NCI-H2107 treated with DMSO at 0.1 percent for 48 hours (cell line): ENCODE data around the gene PIGT.

Experiments
- DNase-seq: peaks from one replicate; lab custom pipeline; 2025; ENCODE audit not compliant: unreplicated experiment; lab: John Stamatoyannopoulos, UW

Gene PIGT

DNA sequence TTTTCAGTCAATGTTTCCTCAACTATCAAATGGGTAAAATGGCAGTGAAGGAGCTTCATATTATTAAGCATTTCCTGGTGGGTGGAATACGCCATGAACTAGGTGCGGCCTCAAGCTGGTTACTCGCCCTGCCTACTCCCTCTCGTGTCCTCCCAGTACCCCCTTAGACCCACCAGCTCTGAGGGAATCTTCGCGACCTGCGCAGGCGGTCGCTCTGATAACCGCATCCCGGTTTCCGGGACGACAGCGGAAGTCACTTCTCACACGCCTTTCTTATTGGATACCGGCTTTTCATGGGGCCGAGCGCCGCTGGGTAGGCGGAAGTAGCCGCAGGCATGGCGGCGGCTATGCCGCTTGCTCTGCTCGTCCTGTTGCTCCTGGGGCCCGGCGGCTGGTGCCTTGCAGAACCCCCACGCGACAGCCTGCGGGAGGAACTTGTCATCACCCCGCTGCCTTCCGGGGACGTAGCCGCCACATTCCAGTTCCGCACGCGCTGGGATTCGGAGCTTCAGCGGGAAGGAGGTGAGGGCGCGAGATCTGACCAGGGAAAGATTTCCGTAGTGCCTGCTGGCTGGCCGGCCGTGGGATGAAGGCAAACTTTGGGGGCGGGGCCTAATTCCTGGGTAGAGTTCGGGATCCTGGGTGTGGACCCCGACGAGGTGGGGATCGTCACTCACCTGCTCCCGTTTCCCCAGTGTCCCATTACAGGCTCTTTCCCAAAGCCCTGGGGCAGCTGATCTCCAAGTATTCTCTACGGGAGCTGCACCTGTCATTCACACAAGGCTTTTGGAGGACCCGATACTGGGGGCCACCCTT is at the start of gene PIGT:
TSS of gene PIGT (plus strand) at position 320 of the 816 bp plus-strand sequence. CDS start at position 336, 16 bp downstream.
- DNase-seq = peak; percentile 46

- DNase-seq = no peak
Observed at GRCh38 chr20:45366192-45366591, 49.7 kb upstream of the PIGT start.

DNA sequence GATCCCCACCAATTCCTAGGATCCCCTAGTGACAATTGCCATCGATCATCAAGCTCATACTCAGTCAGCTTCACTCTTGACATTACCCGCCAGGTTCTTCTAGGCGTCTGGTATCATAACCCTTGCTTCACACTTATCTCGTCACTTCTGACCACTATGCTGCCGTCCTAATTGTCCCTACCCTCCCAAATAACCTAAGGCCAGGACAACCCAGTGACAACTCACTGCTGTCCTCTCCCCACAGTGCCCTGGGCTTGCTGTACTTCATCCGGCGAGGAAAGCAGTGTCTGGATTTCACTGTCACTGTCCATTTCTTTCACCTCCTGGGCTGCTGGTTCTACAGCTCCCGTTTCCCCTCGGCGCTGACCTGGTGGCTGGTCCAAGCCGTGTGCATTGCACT is 49.3 kb upstream of the PIGT start:
- DNase-seq = no peak

DNA sequence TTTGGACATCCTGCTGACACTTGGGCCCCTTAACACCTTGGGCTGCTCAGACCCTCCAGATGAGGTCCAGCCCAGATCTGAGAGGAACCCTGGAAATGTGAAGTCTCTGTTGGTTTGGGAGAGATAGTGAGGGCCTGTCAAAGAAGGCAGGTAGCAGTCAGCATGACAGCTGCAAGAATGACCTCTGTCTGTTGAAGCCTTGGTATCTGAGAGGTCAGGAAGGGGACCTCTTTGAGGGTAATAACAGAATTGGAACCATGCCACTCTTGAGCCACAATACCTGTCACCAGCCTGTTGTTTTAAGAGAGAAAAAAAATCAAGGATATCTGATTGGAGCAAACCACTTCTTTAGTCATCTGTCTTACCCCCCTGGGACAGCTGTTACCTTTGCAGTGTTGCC is 48.8 kb upstream of the PIGT start:
- DNase-seq = no peak

- no peak for DNase-seq
Observed at GRCh38 chr20:45368221-45368980, 47.5 kb upstream of the PIGT start.

- no peak for DNase-seq
Observed at GRCh38 chr20:45370571-45371160, 45.3 kb upstream of the PIGT start.

- DNase-seq = no peak
Observed at GRCh38 chr20:45372241-45372640, 43.7 kb upstream of the PIGT start.

DNA sequence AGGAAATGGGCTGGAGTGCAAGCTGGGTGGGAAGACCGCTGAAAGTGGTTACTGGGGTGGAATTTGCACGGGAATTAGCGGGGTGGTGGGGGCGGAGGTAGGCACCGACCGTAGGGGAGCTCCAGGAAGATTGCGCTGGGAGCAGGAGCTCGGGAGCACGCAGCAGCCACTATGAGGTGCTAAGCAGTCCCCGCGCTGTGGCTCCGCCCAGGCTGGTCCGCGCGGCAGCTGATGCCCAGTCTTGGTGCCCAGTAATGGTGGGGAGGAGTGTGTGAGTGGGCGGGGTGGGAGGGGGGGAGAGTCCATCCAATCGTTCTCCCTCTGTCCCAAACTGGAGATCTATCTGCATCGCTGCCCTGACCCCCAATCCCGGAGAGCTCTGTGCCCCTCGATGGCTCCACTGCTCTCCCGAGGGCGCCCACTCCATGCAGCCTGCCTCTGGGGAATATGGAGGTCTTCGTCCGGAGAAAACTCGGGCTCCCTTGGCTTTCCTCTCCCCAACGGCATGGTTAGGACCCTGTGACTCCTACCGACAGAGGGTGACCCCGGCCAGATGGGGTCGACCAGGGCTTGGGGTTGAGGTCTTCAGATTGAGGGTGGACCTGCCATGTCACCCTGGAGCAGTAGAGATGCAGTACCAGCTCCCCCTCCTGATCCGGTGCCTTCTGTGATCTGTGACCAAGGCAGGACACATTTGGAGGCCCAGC is 43.1 kb upstream of the PIGT start:
- no peak for DNase-seq

DNA sequence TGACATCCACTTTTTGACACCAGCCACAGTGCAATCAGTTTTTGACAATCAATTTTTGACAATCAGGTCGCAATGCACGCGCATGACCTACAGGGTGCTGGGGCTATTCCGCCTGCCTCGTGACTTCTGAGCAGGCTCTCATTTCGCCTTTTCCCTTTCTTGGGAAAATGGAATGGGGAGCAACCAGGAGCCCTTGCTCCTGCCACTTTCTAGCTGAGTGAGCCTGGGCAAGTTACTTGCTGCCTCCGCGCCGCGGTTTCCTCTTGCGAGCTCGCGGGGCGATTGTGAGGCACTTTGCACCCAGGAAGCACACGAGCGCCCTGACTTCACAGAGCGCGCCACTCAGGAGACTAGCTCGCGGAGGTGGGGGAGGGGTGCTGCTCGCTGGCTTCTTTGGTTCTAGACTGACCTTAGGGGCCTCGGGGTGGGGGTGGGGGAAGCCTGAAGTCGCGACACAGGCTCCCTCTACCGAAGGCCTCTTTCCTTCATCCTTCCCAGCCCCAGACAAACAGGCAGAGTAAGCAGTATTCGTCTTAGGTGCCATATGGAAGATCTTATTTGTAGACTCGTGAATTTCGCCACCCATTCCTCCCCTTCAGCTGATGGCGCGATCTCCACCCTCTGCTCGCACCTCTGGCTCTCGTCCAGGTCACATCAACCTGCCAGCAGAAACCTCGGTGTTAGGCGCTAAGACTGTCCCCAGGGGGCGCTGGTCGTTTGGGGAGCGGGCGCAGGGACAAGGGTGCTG is 42.4 kb upstream of the PIGT start:
- peak; percentile 7 for DNase-seq

DNA sequence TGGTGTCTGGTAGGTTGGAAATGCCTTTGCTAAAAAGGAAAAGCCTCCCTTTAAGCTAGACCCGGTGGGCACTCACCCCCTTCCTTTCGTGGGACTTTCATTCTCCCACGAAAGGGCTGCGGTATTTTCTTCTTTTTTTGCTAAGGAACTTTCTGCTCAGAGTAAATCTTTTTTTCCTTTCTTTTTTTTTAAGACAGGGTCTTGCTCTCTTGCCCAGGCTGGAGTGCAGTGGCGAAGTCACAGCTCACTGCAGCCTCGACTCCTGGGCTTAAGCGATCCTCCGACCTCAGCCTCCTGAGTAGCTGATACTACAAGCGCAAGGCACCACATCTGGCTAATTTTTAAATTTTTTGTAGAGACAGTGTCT is 41.9 kb upstream of the PIGT start:
- no peak for DNase-seq

- DNase-seq = no peak
Observed at GRCh38 chr20:45374966-45375365, 41.0 kb upstream of the PIGT start.

DNA sequence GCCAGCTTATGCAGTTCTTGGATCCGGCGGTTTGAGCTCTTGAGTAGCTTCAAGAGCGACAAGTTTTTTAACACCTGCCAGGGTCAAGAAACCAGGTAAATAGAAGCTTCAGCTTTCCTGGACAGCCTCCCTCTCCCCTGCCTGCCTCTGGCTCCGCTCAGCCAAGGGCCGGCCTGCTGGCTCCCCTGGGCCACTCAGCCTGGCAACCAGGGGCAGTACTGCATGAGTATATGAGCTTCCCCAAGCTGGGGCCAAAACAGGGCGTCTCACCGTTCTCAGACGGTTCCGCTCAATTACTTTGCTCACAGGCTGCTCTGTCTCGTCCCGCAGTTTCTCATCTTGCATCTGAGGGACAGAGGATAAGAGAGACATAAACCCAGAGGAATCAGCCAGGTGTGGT is 38.7 kb upstream of the PIGT start:
- peak; percentile 4 for DNase-seq

GRCh38 chr20:45378191-45378590 is 37.8 kb upstream of the PIGT start, which contains the start of gene TP53TG5:
TP53TG5 (minus strand) TSS chr20:45378325; CDS start chr20:45378236, 89 bp downstream.
- DNase-seq = no peak

DNA sequence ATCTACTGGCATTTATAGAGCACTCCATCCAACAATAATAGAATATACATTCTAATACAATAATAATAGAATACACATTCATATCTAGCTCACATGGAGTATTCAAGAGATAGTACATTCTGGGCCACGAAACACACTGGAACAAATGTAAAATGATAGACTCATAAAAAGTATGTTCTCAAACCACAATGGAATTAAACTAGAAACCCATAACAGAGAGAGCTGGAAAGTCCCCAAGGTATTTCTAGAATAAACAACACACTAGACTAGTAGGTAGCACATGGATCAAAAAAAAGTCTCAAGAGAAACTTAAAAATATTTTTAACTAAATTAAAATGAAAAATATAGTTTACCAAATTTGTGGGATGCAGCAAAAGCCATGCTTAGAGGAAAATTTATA is 28.7 kb upstream of the PIGT start:
- no peak for DNase-seq

GRCh38 chr20:45390931-45391330 is 25.0 kb upstream of the PIGT start:
- DNase-seq = no peak

DNA sequence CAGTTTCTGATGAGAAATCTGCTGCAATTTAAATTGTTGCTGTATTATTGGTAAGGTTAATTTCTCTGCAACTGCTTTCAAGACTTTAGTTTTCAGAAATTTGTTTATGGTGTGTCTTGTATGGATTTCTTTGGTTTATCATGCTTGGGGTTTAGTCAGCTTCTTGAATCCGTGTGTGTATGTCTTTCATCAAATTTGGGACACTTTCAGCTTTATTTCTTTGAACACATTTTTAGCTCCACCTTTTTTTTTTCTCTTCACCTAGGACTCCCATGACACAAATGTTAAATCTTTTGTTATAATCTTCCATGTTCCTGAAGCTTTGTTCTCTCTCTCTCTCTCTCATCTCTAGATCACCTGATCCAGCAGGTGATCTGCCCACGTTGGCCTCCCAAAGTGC is 24.4 kb upstream of the PIGT start:
- DNase-seq = no peak

GRCh38 chr20:45392733-45393132 is 23.2 kb upstream of the PIGT start:
- no peak for DNase-seq

- no peak for DNase-seq
Observed at GRCh38 chr20:45394221-45395113, 21.5 kb upstream of the PIGT start.

DNA sequence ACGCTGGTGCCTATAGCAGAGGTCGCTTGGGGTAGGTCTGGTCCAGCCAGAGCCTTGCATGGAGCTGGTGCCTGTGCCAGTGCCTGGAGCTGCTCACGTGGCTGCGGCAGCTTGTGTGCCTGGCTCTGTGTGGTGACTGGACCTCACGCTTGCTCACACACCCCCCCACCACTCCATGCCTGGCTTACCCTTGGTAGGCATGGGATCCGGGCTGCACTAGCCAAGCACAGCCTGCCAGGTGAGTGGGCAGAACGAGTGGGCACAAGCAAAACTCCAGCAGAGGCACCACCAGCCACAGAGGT is 20.9 kb upstream of the PIGT start:
- DNase-seq = no peak

DNA sequence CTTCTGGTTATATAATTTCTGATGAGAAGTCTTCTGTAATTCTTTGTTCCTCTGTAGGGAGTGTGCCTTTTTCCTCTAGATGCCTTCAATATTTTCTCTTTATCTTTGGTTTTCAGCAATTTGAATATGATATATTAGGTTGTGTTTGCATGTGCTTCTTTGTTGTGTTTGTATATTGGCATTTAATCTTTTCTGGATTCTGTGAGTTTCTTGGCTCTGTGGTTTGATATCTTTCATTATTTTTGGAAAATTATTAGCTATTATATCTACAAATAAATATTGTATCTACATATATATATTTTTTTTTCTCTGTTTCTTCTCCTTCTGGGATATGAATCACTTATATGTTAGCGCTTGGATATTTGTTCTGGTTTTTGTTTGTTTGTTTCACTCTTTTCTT is 16.9 kb upstream of the PIGT start:
- DNase-seq = no peak
